Placental pericyte (primary cell): ENCODE data around the gene UCP2. TPM values are rescaled to one million over a fixed set of nuclear protein-coding genes. Genes with fewer than 3 reads are reported as not detected.

Experiments used
- total RNA-seq: library from RNA; depleted of rRNA; stranded (reverse); fragments of >200 nt; gene quantifications from 2 replicates; pipeline ENCODE4 v1.2.3, GENCODE V29; 2012

Gene UCP2, protein sequence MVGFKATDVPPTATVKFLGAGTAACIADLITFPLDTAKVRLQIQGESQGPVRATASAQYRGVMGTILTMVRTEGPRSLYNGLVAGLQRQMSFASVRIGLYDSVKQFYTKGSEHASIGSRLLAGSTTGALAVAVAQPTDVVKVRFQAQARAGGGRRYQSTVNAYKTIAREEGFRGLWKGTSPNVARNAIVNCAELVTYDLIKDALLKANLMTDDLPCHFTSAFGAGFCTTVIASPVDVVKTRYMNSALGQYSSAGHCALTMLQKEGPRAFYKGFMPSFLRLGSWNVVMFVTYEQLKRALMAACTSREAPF
- 3.9 and 4.9 TPM in 2 replicates for total RNA-seq

DNA sequence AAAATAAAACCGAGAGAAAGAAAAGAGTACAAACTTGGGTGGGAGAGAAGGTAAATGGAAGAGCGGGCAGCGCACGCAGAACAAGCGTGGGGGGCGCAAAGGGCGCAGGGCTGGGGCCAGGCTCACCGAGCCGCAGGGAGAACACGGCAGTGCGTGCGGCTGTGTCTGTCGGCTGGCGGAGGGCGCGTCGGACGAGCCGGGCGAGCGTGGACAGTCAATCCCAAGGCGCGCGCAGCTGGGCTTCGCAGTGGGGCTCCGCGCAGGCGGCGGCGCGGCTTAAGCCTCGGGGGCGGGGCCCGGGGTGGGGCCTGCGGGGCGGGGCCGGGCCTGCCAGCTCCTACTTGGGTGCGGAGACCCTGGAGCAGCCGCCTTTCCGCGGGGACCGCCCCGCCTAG lies at the start of gene UCP2:
TSS of gene UCP2 (minus strand) at position 249 of the 395 bp plus-strand sequence. CDS start 4,465 bp downstream, outside the sequence.

DNA sequence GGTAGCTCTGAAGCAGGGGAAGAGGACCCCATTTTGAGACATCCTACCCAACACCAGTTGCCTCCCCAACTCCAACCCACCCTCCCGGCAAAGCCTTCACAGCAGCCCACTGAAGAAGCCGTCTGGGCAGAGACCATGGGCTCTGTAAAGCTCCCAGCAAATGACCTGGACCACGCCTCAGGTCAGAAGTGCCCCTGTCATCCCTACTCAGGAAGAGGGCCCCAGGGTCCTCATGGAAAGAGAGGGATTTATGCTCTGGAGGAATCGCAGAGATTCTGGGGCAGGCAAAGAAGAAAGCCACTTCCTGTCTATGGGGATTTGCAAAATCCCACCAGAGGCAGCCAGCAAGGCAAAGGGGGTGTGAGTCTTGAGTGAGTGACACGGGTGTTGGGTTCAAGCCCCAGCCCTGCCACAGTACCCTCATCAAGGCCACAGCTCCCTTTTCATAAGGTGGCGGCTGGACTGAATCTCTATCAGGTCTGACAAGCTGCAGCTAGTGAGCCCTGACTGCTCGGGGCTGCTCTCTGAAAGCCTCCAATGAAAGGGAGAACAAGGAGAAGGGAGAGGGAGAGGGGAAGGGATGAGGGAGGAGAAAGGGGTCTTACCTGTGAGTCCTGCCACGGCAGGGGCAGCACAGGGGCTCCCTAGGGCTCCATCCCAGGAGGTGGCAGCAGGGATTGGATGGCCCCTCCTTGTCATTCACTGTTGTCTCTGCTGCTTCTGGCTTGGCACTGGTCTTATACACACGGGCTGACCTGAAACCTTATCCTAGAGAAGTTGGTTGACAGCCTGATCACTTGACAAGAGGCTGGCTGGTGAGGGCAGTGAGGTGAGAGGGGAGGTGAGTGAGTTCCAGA lies 26.0 kb upstream of the UCP2 start, which contains the start of gene UCP3:
TSS of gene UCP3 (minus strand) at position 713 of the 857 bp plus-strand sequence. CDS start 2,043 bp downstream, outside the sequence.

DNA sequence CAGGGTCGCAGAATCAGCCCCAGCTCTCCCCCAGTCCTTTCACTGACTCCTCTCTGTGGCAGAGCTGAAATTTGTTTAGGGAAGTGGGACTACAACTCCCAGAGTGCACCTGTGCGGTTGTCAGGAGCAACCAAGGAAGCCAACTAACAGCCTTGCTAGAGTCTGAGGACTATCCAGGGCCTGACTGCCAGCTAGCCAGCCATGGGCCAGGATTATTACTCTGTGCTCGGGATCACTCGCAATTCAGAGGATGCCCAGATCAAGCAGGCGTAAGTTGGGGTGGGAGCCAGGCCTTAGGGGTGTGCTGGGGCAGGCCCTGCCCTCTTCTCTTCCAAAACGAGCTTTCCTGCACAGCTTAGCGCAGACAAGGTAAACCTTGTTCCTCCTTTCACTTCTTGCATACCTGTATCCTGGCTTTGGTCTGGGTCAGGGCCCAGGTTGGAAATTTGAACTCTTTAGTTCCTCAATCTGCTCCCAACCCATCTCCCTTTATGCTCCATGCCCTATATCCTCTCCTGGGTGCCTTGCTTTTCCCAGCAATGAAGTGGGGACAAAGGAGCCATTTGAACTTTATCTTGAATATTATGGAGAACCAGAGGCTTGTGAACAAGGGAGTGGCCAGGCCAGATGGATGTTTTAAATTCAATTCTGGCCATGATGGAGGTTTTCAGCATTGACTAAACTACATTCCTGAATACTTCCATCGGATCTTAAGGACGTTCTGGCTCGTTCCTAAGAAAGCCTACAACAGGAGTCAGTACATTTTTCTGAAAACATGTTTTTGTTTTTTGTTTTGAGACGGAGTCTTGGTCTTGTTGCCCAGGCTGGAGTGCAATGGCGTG lies 31.6 kb downstream of the UCP2 start, which contains the start of gene DNAJB13:
TSS of gene DNAJB13 (plus strand) at position 158 of the 842 bp plus-strand sequence. CDS start at position 202, 44 bp downstream.

Other genes with a start within 250 kb of the UCP2 start
- 172 and 187 TPM in 2 replicates for gene RAB6A, start 221.8 kb downstream of the UCP2 start, total RNA-seq
- gene MRPL48, start 195.0 kb downstream of the UCP2 start, total RNA-seq = 18.9 and 23.6 TPM in 2 replicates
- gene COA4, start 106.0 kb downstream of the UCP2 start, total RNA-seq = 66.5 and 91.9 TPM in 2 replicates
- 6.8 and 10.2 TPM in 2 replicates for gene PAAF1, start 105.8 kb downstream of the UCP2 start, total RNA-seq
- under 0.01 TPM in 1 of 2 replicates, not detected in the other for gene DNAJB13, start 31.8 kb downstream of the UCP2 start, total RNA-seq
- gene UCP3, start 26.2 kb upstream of the UCP2 start, total RNA-seq = 0.44 and 0.72 TPM in 2 replicates
- 10.3 and 24.8 TPM in 2 replicates for gene C2CD3, start 188.2 kb upstream of the UCP2 start, total RNA-seq
- 22.5 and 38.5 TPM in 2 replicates for gene PPME1, start 188.4 kb upstream of the UCP2 start, total RNA-seq